ENCODE results near the gene SNAP91. TPM values are rescaled to one million over a fixed set of nuclear protein-coding genes. Genes with fewer than 3 reads are reported as not detected.

The SNAP91 gene
- total and polyA plus RNA-seq, 2 donors (not counting 1 experiment from before 2014, with no cell fraction given): not detected

DNA sequence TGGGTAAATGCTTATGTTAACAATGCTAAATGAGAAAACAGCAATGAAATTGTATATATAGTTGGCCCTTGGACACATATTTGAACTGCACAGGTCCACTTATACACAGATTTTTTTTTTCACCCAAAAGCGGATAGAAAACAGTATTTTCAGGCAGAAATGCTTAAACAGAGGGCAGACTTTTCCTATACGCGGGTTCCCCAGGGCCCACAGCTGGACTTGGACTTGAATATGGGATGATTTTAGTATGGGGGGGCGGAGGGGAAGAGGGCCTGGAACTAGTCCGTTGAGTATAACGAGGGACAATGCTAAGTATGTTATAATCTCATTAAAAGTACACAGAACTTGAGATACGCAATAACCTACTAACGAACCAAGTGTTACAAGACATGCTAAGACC lies 197.6 kb downstream of the SNAP91 start:
- H3K27me3 ChIP-seq (replicated peaks in 1 of 4; ENCODE audit: control extremely low read depth in 1 of 4, control insufficient read depth in 3 of 4, insufficient read depth in 4 of 4, low read length in 3 of 4): peaks cover 0 to 18% (median 9%) of the 10 kb centered on the region in 4 experiments
- H3K79me2 ChIP-seq (ENCODE audit: control insufficient read depth, insufficient read depth, low read length): no peaks in the 10 kb centered on the region
- H3K4me3 ChIP-seq (ENCODE audit: control extremely low read depth in 1 of 5, extremely low read depth in 1 of 5, insufficient read depth in 1 of 5, low read depth in 2 of 5, low read length in 4 of 5): no peak overlapping the region
- H3K27ac Mint-ChIP-seq: no peak overlapping the region
- no peak for ATAC-seq (ENCODE audit: low read depth)
- peaks cover 37% of the 10 kb centered on the region for H3K27me3 Mint-ChIP-seq
- H3K4me1 Mint-ChIP-seq: peaks cover 13% of the 10 kb centered on the region
- intact Hi-C loops (cut with micrococcal nuclease): no loop called here
- ChIA-PET CTCF (interaction anchor here (1.4 to 6.8 kb wide), 3 partner anchors 8 to 445 kb away, joined by 3 to 35 read pairs (median 5); partner anchors contain the start of genes DOP1A and UBE3D), POLR2A (no interaction called here)
- H3K9me3 Mint-ChIP-seq (ENCODE audit: insufficient read depth): no peaks in the 10 kb centered on the region
- H3K4me3 Mint-ChIP-seq: no peak overlapping the region
- WGBS (ENCODE audit: insufficient coverage): 100% methylated on average over 3 of the region's 8 CpGs
- H3K27ac ChIP-seq (ENCODE audit: low read length in 2 of 2): no peak overlapping the region
- no peaks in the 10 kb centered on the region for H4K20me1 ChIP-seq (ENCODE audit: control insufficient read depth, insufficient read depth, low read length, poor library complexity, severe bottlenecking)
- DNase-seq: no peak
- H3K9ac ChIP-seq (ENCODE audit: low read length): no peak overlapping the region
- no peak overlapping the region for H3K4me2 ChIP-seq (replicated peaks; ENCODE audit: low read depth, low read length, poor library complexity, severe bottlenecking)
- H2AFZ ChIP-seq (ENCODE audit: insufficient read depth, low read depth, low read length, poor library complexity, severe bottlenecking): no peak overlapping the region
- peaks cover 9 to 11% of the 10 kb centered on the region in 2 donors for H3K4me1 ChIP-seq (ENCODE audit: control insufficient read depth in 2 of 2, insufficient read depth in 2 of 2, low read length in 2 of 2)
- TF ChIP-seq CTCF (IDR thresholded peaks at IDR 0.05) (no peak), EZH2 (IDR thresholded peaks at IDR 0.05; ENCODE audit: borderline replicate concordance, insufficient read depth, low read depth, low read length, poor library complexity, severe bottlenecking) (no peak)
- H3K9me3 ChIP-seq (ENCODE audit: control extremely low read depth in 1 of 3, control insufficient read depth in 2 of 3, insufficient read depth in 1 of 3, low read length in 2 of 3): no peaks in the 10 kb centered on the region
- no peaks in the 10 kb centered on the region for H3K36me3 ChIP-seq (replicated peaks in 1 of 2; ENCODE audit: control extremely low read depth in 1 of 2, control insufficient read depth in 1 of 2, extremely low read depth in 1 of 2, insufficient read depth in 2 of 2, low read length in 1 of 2)

GRCh38 chr6:83510791-83511190 lies 198.1 kb downstream of the SNAP91 start:
- peaks cover 37% of the 10 kb centered on the region for H3K27me3 Mint-ChIP-seq
- H3K27ac Mint-ChIP-seq: no peak overlapping the region
- H3K79me2 ChIP-seq (ENCODE audit: control insufficient read depth, insufficient read depth, low read length): no peaks in the 10 kb centered on the region
- TF ChIP-seq CTCF (IDR thresholded peaks at IDR 0.05) (no peak), EZH2 (IDR thresholded peaks at IDR 0.05; ENCODE audit: borderline replicate concordance, insufficient read depth, low read depth, low read length, poor library complexity, severe bottlenecking) (no peak)
- ChIA-PET CTCF (interaction anchor here (1.4 to 6.8 kb wide), 2 partner anchors 9 to 444 kb away, joined by 3 to 35 read pairs; partner anchors contain the start of genes DOP1A and UBE3D), POLR2A (no interaction called here)
- no peak overlapping the region for H3K4me3 ChIP-seq (ENCODE audit: control extremely low read depth in 1 of 5, extremely low read depth in 1 of 5, insufficient read depth in 1 of 5, low read depth in 2 of 5, low read length in 4 of 5)
- H2AFZ ChIP-seq (ENCODE audit: insufficient read depth, low read depth, low read length, poor library complexity, severe bottlenecking): no peak overlapping the region
- peaks cover 9 to 11% of the 10 kb centered on the region in 2 donors for H3K4me1 ChIP-seq (ENCODE audit: control insufficient read depth in 2 of 2, insufficient read depth in 2 of 2, low read length in 2 of 2)
- H3K9ac ChIP-seq (ENCODE audit: low read length): no peak overlapping the region
- H3K27me3 ChIP-seq (replicated peaks in 1 of 4; ENCODE audit: control extremely low read depth in 1 of 4, control insufficient read depth in 3 of 4, insufficient read depth in 4 of 4, low read length in 3 of 4): peaks cover 0 to 18% (median 9%) of the 10 kb centered on the region in 4 experiments
- DNase-seq (no peak), ATAC-seq (ENCODE audit: low read depth) (no peak)
- H3K4me3 Mint-ChIP-seq: no peak overlapping the region
- H3K27ac ChIP-seq (ENCODE audit: low read length in 2 of 2): no peak overlapping the region
- intact Hi-C loops (cut with micrococcal nuclease): no loop called here
- no peaks in the 10 kb centered on the region for H3K9me3 ChIP-seq (ENCODE audit: control extremely low read depth in 1 of 3, control insufficient read depth in 2 of 3, insufficient read depth in 1 of 3, low read length in 2 of 3)
- no peaks in the 10 kb centered on the region for H4K20me1 ChIP-seq (ENCODE audit: control insufficient read depth, insufficient read depth, low read length, poor library complexity, severe bottlenecking)
- WGBS (ENCODE audit: insufficient coverage): no CpG with 5 or more reads among the region's 3 CpGs
- no peaks in the 10 kb centered on the region for H3K36me3 ChIP-seq (replicated peaks in 1 of 2; ENCODE audit: control extremely low read depth in 1 of 2, control insufficient read depth in 1 of 2, extremely low read depth in 1 of 2, insufficient read depth in 2 of 2, low read length in 1 of 2)
- H3K4me2 ChIP-seq (replicated peaks; ENCODE audit: low read depth, low read length, poor library complexity, severe bottlenecking): no peak overlapping the region
- H3K4me1 Mint-ChIP-seq: peaks cover 13% of the 10 kb centered on the region
- no peaks in the 10 kb centered on the region for H3K9me3 Mint-ChIP-seq (ENCODE audit: insufficient read depth)
